Measurements from ENCODE around the gene AFF3.

Gene AFF3

GRCh38 chr2:99623035-99623434, 519.4 kb downstream of the AFF3 start:
- TF ChIP-seq CTCF (IDR thresholded peaks at IDR 0.05; ENCODE audit: low read depth, low read length), result no peak
- Histone ChIP-seq H3K9me3 (no peaks in the 10 kb centered on the region), H3K27me3 (no peaks in the 10 kb centered on the region), H3K4me3 (ENCODE audit: low read depth, low read length) (no peak overlapping the region), H3K4me1 (no peaks in the 10 kb centered on the region), H3K36me3 (no peaks in the 10 kb centered on the region)
- no peak for DNase-seq

DNA sequence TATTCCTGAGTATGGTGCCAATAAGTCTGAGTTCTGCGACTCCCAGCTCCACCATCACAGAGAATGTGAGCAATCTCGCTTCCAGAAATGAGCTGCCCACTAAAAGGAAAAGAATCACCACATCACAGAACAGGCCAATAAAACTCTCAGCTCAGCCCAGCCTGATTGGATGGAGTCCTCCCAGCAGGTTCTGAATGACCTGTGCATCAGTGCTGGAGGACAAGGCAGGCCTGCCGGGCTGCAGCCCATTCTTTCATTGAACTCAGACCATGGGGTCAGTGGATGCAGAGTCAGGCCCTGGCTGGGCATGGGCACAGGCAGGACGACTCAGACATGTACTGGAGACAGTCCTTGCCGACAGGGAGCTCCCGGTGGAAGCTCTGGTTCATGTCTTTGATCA, 519.9 kb downstream of the AFF3 start:
- H3K36me3 ChIP-seq, result no peaks in the 10 kb centered on the region
- H3K9me3 ChIP-seq, result no peaks in the 10 kb centered on the region
- no peak for TF ChIP-seq CTCF (IDR thresholded peaks at IDR 0.05; ENCODE audit: low read depth, low read length)
- H3K4me3 ChIP-seq (ENCODE audit: low read depth, low read length), result no peak overlapping the region
- H3K4me1 ChIP-seq, result no peaks in the 10 kb centered on the region
- no peak for DNase-seq
- H3K27me3 ChIP-seq, result no peaks in the 10 kb centered on the region

DNA sequence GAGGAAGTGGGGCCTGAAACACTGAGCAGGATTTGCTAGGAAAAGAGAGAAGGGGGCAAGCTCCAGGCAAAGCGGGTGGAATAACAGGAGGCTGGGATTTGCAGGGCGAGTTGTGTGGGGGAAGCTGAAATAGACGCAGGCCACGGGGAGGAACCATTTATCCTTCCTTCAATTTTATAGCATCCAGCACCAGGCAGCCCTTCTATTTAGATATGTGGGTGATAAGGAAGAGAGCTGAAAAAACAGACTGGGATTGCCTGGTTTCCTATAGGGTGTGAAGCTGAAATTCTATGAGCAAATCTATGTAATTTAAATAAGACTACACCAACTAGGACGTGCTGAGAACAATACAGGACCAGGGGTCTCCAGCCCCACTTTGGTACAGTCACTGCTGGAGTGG, 520.6 kb downstream of the AFF3 start:
- Histone ChIP-seq H3K4me3 (ENCODE audit: low read depth, low read length) (no peak overlapping the region), H3K36me3 (no peaks in the 10 kb centered on the region), H3K9me3 (no peaks in the 10 kb centered on the region), H3K27me3 (no peaks in the 10 kb centered on the region), H3K4me1 (no peaks in the 10 kb centered on the region)
- TF ChIP-seq CTCF (IDR thresholded peaks at IDR 0.05; ENCODE audit: low read depth, low read length), result no peak
- DNase-seq, result no peak

DNA sequence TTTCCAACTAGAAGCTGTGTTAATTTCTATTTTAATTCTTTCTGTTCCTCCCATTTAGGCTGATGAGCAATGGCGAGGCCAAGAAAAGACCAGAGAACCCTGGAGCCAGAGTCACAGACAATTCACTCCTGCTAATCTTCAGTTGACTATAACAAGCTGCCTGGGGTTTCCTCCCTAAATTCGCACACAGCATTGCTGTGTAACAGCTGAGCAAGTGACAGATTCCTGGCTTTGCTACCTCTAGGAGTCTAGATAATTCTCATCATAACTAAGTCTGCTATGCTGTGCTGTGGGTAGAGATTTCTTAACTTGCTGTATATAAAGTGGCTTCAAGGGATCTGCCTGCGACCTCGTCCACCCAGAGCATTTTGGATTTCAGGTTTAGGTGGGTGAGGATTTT, 521.3 kb downstream of the AFF3 start:
- H3K4me1 ChIP-seq, result no peaks in the 10 kb centered on the region
- DNase-seq, result no peak
- H3K9me3 ChIP-seq, result no peaks in the 10 kb centered on the region
- no peaks in the 10 kb centered on the region for H3K36me3 ChIP-seq
- no peak for TF ChIP-seq CTCF (IDR thresholded peaks at IDR 0.05; ENCODE audit: low read depth, low read length)
- no peak overlapping the region for H3K4me3 ChIP-seq (ENCODE audit: low read depth, low read length)
- no peaks in the 10 kb centered on the region for H3K27me3 ChIP-seq

DNA sequence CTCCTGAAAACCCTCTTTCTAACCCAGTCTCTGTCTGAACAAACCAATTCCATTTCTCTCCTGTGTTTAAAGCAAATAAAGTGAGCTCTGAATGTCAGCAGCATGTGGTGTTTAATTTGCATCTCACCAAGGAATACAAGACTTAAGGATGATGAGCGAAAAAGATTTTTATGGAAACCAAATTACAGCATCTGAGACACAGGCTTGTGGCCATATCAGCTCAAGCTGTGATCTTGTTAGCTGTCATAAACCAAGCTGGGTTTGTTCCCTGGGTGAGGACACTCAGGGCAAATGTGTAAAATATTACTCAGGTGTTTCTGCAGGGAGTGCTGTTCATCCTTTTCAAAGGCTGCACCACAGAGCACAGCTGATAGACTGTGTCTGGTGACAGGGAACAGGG, 523.2 kb downstream of the AFF3 start:
- no peak overlapping the region for H3K4me3 ChIP-seq (ENCODE audit: low read depth, low read length)
- DNase-seq, result no peak
- no peak for TF ChIP-seq CTCF (IDR thresholded peaks at IDR 0.05; ENCODE audit: low read depth, low read length)
- no peaks in the 10 kb centered on the region for H3K9me3 ChIP-seq
- no peaks in the 10 kb centered on the region for H3K27me3 ChIP-seq
- no peaks in the 10 kb centered on the region for H3K36me3 ChIP-seq
- no peaks in the 10 kb centered on the region for H3K4me1 ChIP-seq

- no peak for TF ChIP-seq CTCF (IDR thresholded peaks at IDR 0.05; ENCODE audit: low read depth, low read length)
- H3K36me3 ChIP-seq, result no peaks in the 10 kb centered on the region
- H3K4me1 ChIP-seq, result no peaks in the 10 kb centered on the region
- no peak overlapping the region for H3K4me3 ChIP-seq (ENCODE audit: low read depth, low read length)
- no peak for DNase-seq
- H3K9me3 ChIP-seq, result no peaks in the 10 kb centered on the region
- no peaks in the 10 kb centered on the region for H3K27me3 ChIP-seq
These were observed 523.8 kb downstream of the AFF3 start for GRCh38 chr2:99618579-99619097.
